NT2/D1 (cell line): ENCODE measurements around the gene FHAD1.

Experiments used
- SUZ12 ChIP-seq: IDR thresholded peaks from 2 replicates; pipeline ENCODE4 v1.6.1; 2011; ENCODE audit not compliant: insufficient read length, insufficient read depth; ENCODE audit errors: extremely low read depth
- YY1 ChIP-seq: IDR thresholded peaks from 2 replicates; pipeline ENCODE4 v1.6.1; 2011; ENCODE audit not compliant: insufficient read length, insufficient read depth
- ZNF274 ChIP-seq: IDR thresholded peaks from 2 replicates; pipeline ENCODE4 v1.6.1; 2011; ENCODE audit warnings: mild to moderate bottlenecking, low read depth, low read length

DNA sequence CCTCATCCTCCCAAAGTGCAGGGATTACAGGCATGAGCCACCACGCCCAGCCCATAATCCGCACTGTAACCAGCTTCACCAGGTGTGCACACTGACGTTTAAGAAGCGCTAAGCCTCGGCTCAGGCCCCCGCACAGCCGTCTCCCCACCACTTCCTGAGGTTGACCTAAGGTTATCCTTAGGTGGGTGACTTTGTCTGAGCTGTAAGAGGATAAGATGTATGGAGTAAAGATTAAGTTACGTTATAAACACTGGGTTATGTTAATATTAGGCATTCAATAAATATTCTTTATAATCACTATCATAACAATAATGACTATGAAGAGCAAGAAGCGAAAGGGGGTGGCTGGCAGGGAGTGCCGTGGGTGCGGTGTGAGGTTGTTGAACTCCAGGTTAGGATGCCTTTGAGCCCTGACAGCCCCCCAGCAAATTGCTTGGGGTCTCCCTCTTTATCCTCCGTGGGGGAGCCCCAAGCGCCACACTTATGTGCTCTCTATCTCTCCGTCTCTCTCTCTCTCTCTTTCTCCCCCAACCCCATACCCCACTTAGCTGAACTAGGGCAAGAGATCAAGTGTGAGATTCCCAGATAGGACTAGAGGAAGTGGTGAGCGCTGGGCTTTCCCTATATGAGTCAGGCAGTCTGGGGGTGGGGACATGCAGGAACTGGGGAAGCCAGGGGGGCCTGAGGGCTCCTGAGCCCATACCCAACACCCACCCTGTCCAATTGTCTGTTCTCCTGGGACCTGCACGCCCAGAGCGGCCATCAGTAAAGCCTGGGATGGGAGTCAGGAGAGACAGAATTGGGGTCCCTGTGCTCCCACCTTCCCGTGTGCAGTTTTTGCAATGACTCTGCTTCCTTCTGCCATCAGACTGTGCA lies 170.3 kb downstream of the FHAD1 start:
- TF ChIP-seq YY1 (no peak), ZNF274 (no peak), SUZ12 (no peak)
